ENCODE measurements around the gene PARVB. TPM values are rescaled to one million over a fixed set of nuclear protein-coding genes. Genes with fewer than 3 reads are reported as not detected.

PARVB gene
- total RNA-seq, 1 experiment from 2014 or later, result 35.3 TPM

- H3K9me2 ChIP-seq (ENCODE audit: insufficient read depth), result no peaks in the 10 kb centered on the region
- H3K79me2 ChIP-seq (ENCODE audit: low read depth), result no peaks in the 10 kb centered on the region
- ChIA-PET CTCF (no interaction called here), POLR2A (ENCODE audit: unreplicated experiment) (interaction anchor here (0.6 kb wide), 1 partner anchor 182 kb away, joined by 3 read pairs; no protein-coding TSS in a partner anchor)
- peaks cover 26% of the 10 kb centered on the region for H3K4me1 ChIP-seq (replicated peaks; ENCODE audit: insufficient read depth)
- no peak overlapping the region for H3K27ac ChIP-seq
- peaks cover 10% of the 10 kb centered on the region; the same call in 1 of the 2 replicates for H4K20me1 ChIP-seq (ENCODE audit: insufficient read depth)
- peaks cover 28% of the 10 kb centered on the region; the same call in 1 of the 2 replicates for H3F3A ChIP-seq (ENCODE audit: insufficient read depth, low read depth)
- H3K27me3 ChIP-seq (ENCODE audit: insufficient read depth, low read depth), result peaks cover 63% of the 10 kb centered on the region
- BruUV-seq (replicated peaks), result no TSS peak
- no peak overlapping the region for H3K4me3 ChIP-seq
- no peak overlapping the region for H2AFZ ChIP-seq
- no peak overlapping the region for H3K4me2 ChIP-seq
- no peak for DNase-seq
- no peaks in the 10 kb centered on the region for H3K9me3 ChIP-seq (ENCODE audit: insufficient read depth, low read depth)
- TF ChIP-seq CTCF (conservative IDR thresholded peaks at IDR 0.05), result no peak
- TF ChIP-seq EZH2 (IDR thresholded peaks at IDR 0.05; ENCODE audit: low read depth), result no peak
- intact Hi-C loops (cut with micrococcal nuclease; ENCODE audit: unreplicated experiment), result loop anchor here (10.0 kb wide), 1 partner anchor 429 kb away; no protein-coding TSS in a partner anchor
- H3K36me3 ChIP-seq (ENCODE audit: low read depth), result no peaks in the 10 kb centered on the region
These were observed 172.1 kb downstream of the PARVB start for GRCh38 chr22:44196241-44196640.

GRCh38 chr22:44196731-44197131, 172.6 kb downstream of the PARVB start:
- no TSS peak for BruUV-seq (replicated peaks)
- H4K20me1 ChIP-seq (ENCODE audit: insufficient read depth), result peaks cover 10% of the 10 kb centered on the region; the same call in 1 of the 2 replicates
- no peak overlapping the region for H3K27ac ChIP-seq
- no peak overlapping the region for H3K4me3 ChIP-seq
- no peaks in the 10 kb centered on the region for H3K9me2 ChIP-seq (ENCODE audit: insufficient read depth)
- no peaks in the 10 kb centered on the region for H3K9me3 ChIP-seq (ENCODE audit: insufficient read depth, low read depth)
- intact Hi-C loops (cut with micrococcal nuclease; ENCODE audit: unreplicated experiment), result loop anchor here (10.0 kb wide), 1 partner anchor 428 kb away; no protein-coding TSS in a partner anchor
- H3F3A ChIP-seq (ENCODE audit: insufficient read depth, low read depth), result peaks cover 23% of the 10 kb centered on the region; the same call in 1 of the 2 replicates
- CTCF ChIA-PET, result no interaction called here
- H3K4me2 ChIP-seq, result no peak overlapping the region
- peaks cover 68% of the 10 kb centered on the region for H3K27me3 ChIP-seq (ENCODE audit: insufficient read depth, low read depth)
- no peak for DNase-seq
- no peaks in the 10 kb centered on the region for H3K36me3 ChIP-seq (ENCODE audit: low read depth)
- no peaks in the 10 kb centered on the region for H3K79me2 ChIP-seq (ENCODE audit: low read depth)
- H3K4me1 ChIP-seq (replicated peaks; ENCODE audit: insufficient read depth), result peaks cover 25% of the 10 kb centered on the region
- POLR2A ChIA-PET (ENCODE audit: unreplicated experiment), result no interaction called here
- no peak overlapping the region for H2AFZ ChIP-seq
- TF ChIP-seq CTCF (conservative IDR thresholded peaks at IDR 0.05) (no peak), EZH2 (IDR thresholded peaks at IDR 0.05; ENCODE audit: low read depth) (no peak)

- BruUV-seq (replicated peaks), result no TSS peak
- Histone ChIP-seq H3K4me3 (no peak overlapping the region), H3K27ac (no peak overlapping the region), H3K9me2 (ENCODE audit: insufficient read depth) (no peaks in the 10 kb centered on the region), H2AFZ (no peak overlapping the region), H3K9me3 (ENCODE audit: insufficient read depth, low read depth) (no peaks in the 10 kb centered on the region), H3K4me2 (no peak overlapping the region), H3F3A (ENCODE audit: insufficient read depth, low read depth) (peaks cover 18% of the 10 kb centered on the region; the same call in 1 of the 2 replicates), H3K36me3 (ENCODE audit: low read depth) (no peaks in the 10 kb centered on the region), H4K20me1 (ENCODE audit: insufficient read depth) (peaks cover 10% of the 10 kb centered on the region; the same call in 1 of the 2 replicates), H3K4me1 (replicated peaks; ENCODE audit: insufficient read depth) (peaks cover 19% of the 10 kb centered on the region), H3K79me2 (ENCODE audit: low read depth) (no peaks in the 10 kb centered on the region), H3K27me3 (ENCODE audit: insufficient read depth, low read depth) (peaks cover 74% of the 10 kb centered on the region)
- intact Hi-C loops (cut with micrococcal nuclease; ENCODE audit: unreplicated experiment), result loop anchor here (10.0 kb wide), 1 partner anchor 428 kb away; no protein-coding TSS in a partner anchor
- POLR2A ChIA-PET (ENCODE audit: unreplicated experiment), result no interaction called here
- no peak for TF ChIP-seq CTCF (conservative IDR thresholded peaks at IDR 0.05)
- no peak for TF ChIP-seq EZH2 (IDR thresholded peaks at IDR 0.05; ENCODE audit: low read depth)
- CTCF ChIA-PET, result no interaction called here
- DNase-seq, result no peak
These were observed 173.2 kb downstream of the PARVB start for GRCh38 chr22:44197271-44197670.
